ENCODE results near the gene C1QTNF4. TPM values are rescaled to one million over a fixed set of nuclear protein-coding genes. Genes with fewer than 3 reads are reported as not detected.
"Not testable (repeated sequence)": the region's sequence is repeated elsewhere in the genome, so short reads cannot be mapped to it uniquely, and the experiment has no call there.

Gene C1QTNF4
- total RNA-seq, 4 donors from 2014 or later: 0.68 to 7.8 (median 1.8) TPM

GRCh38 chr11:47560426-47560825 lies 33.8 kb downstream of the C1QTNF4 start:
- in situ Hi-C loops (cut with MboI; ENCODE audit: low pct_ligation_motif_present in 1 of 4, low pct_unique_long_range_greater_than_20kb in 1 of 4, low sequenced_read_pairs in 3 of 4): loop anchor here in 1 of 4 donors (25.0 kb wide), 1 partner anchor 98 kb away; no protein-coding TSS in a partner anchor
- Histone ChIP-seq H3K27me3 (no peaks in the 10 kb centered on the region), H3K27ac (no peak overlapping the region), H3K4me3 (no peak overlapping the region), H3K36me3 (no peaks in the 10 kb centered on the region), H3K9me3 (no peaks in the 10 kb centered on the region), H3K4me1 (peaks cover 0 to 14% (median 7%) of the 10 kb centered on the region in 4 donors)
- WGBS, 2 donors (ENCODE audit: low coverage in 1 of 2): 100% methylated on average over 2 of the region's 2 CpGs
- no peak for TF ChIP-seq POLR2AphosphoS5 (IDR thresholded peaks at IDR 0.05)
- TF ChIP-seq, protein P1, sequence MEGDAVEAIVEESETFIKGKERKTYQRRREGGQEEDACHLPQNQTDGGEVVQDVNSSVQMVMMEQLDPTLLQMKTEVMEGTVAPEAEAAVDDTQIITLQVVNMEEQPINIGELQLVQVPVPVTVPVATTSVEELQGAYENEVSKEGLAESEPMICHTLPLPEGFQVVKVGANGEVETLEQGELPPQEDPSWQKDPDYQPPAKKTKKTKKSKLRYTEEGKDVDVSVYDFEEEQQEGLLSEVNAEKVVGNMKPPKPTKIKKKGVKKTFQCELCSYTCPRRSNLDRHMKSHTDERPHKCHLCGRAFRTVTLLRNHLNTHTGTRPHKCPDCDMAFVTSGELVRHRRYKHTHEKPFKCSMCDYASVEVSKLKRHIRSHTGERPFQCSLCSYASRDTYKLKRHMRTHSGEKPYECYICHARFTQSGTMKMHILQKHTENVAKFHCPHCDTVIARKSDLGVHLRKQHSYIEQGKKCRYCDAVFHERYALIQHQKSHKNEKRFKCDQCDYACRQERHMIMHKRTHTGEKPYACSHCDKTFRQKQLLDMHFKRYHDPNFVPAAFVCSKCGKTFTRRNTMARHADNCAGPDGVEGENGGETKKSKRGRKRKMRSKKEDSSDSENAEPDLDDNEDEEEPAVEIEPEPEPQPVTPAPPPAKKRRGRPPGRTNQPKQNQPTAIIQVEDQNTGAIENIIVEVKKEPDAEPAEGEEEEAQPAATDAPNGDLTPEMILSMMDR (IDR thresholded peaks at IDR 0.05): no peak
- no peak for TF ChIP-seq EP300 (IDR thresholded peaks at IDR 0.05; ENCODE audit: low read depth)
- no peak for TF ChIP-seq POLR2A (IDR thresholded peaks at IDR 0.05)
- intact Hi-C loops (cut with DNase I; ENCODE audit: low total_unique reads): no loop called here
- DNase-seq: no peak

DNA sequence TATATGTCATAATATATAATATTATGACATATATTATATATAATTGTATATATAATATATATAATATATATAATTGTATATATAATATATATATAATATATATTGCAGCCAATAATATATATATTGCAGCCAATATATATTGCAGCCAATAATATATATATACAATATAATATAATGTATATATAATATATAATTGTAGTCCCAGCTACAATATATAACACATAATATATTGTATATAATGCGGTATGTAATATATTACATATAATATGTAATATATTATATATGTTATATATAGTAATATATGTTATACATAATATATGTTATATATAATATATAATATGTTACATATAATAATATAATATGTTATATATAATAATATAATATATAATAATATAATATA lies 35.5 kb downstream of the C1QTNF4 start:
- in situ Hi-C loops (cut with MboI; ENCODE audit: low pct_ligation_motif_present in 1 of 4, low pct_unique_long_range_greater_than_20kb in 1 of 4, low sequenced_read_pairs in 3 of 4) (loop anchor here in 1 of 4 donors (25.0 kb wide), 1 partner anchor 96 kb away; no protein-coding TSS in a partner anchor), intact Hi-C loops (cut with DNase I; ENCODE audit: low total_unique reads) (no loop called here)
- Histone ChIP-seq H3K9me3 (no peaks in the 10 kb centered on the region), H3K4me1 (peaks cover 0 to 6% (median 0%) of the 10 kb centered on the region in 4 donors), H3K27me3 (no peaks in the 10 kb centered on the region), H3K36me3 (no peaks in the 10 kb centered on the region), H3K4me3 (no peak overlapping the region), H3K27ac (no peak overlapping the region)
- DNase-seq: no peak
- TF ChIP-seq POLR2AphosphoS5 (IDR thresholded peaks at IDR 0.05): no peak
- TF ChIP-seq, protein P1 (IDR thresholded peaks at IDR 0.05): no peak
- no peak for TF ChIP-seq POLR2A (IDR thresholded peaks at IDR 0.05)
- TF ChIP-seq EP300 (IDR thresholded peaks at IDR 0.05; ENCODE audit: low read depth): no peak
- WGBS, 2 donors (ENCODE audit: low coverage in 1 of 2): 100% methylated on average over 1 of the region's 1 CpG; no CpG with 5 or more reads in 1 of the 2 donors

DNA sequence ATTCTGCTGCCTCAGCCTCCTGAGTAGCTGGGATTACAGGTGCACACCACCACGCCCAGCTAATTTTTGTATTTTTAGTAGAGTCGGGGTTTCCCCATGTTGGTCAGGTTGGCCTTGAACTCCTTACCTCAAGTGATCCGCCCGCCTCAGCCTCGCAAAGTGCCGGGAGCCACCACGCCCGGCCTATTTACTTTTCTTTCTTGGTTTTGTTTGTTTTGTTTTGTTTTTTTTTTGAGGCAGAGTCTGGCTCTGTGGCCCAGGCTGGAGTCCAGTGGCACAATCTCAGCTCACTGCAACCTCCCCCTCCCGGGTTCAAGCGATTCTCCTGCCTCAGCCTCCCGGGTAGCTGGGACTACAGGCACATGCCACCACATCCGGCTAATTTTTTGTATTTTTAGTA lies 37.2 kb downstream of the C1QTNF4 start:
- 68 to 89% methylated on average over 9 to 12 of the region's 12 CpGs for WGBS, 2 donors (ENCODE audit: low coverage in 1 of 2)
- H3K36me3 ChIP-seq; DNase-seq; H3K27ac ChIP-seq; intact Hi-C loops (cut with DNase I; ENCODE audit: low total_unique reads); H3K4me3 ChIP-seq; H3K27me3 ChIP-seq; H3K9me3 ChIP-seq: not testable (repeated sequence)
- in situ Hi-C loops (cut with MboI; ENCODE audit: low pct_ligation_motif_present in 1 of 4, low pct_unique_long_range_greater_than_20kb in 1 of 4, low sequenced_read_pairs in 3 of 4): loop anchor here in 1 of 4 donors (25.0 kb wide), 1 partner anchor 95 kb away; no protein-coding TSS in a partner anchor
- peaks cover 0 to 11% (median 4%) of the 10 kb centered on the region in 4 donors for H3K4me1 ChIP-seq

DNA sequence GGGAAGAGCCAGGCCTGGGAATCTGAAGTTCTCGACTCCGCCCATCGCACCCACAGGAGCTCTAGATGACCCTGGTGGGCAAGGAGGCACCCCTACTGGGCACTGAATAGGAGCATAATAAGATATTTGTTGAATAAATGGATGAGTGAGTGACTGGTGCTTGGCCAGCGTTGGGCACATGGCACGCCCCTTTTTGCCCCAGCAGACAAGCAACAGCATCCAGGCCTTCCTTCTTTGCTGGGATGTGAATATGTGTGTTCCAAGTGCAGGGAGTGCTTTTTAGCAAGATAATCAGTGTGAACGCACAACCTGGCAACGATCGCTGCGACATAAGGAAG lies 40.8 kb downstream of the C1QTNF4 start:
- peaks cover 11 to 42% (median 22%) of the 10 kb centered on the region in 4 donors for H3K4me1 ChIP-seq
- H3K9me3 ChIP-seq: no peaks in the 10 kb centered on the region
- H3K36me3 ChIP-seq: no peaks in the 10 kb centered on the region
- in situ Hi-C loops (cut with MboI; ENCODE audit: low pct_ligation_motif_present in 1 of 4, low pct_unique_long_range_greater_than_20kb in 1 of 4, low sequenced_read_pairs in 3 of 4): loop anchor here in 1 of 4 donors (25.0 kb wide), 1 partner anchor 91 kb away; no protein-coding TSS in a partner anchor
- intact Hi-C loops (cut with DNase I; ENCODE audit: low total_unique reads): no loop called here
- no peaks in the 10 kb centered on the region for H3K27me3 ChIP-seq
- TF ChIP-seq, protein P1 (IDR thresholded peaks at IDR 0.05): peak in 1 of 5 experiments; percentile 12
- no peak for TF ChIP-seq POLR2AphosphoS5 (IDR thresholded peaks at IDR 0.05)
- no peak for DNase-seq
- H3K27ac ChIP-seq: peak overlapping the region; percentile 94 to 97 (median 96)
- peak overlapping the region; percentile 9 to 95 (median 84) for H3K4me3 ChIP-seq
- 15 to 18% methylated on average over 5 to 9 of the region's 9 CpGs for WGBS, 2 donors (ENCODE audit: low coverage in 1 of 2)

All from transverse colon (tissue), 4 donors.